GM19324 (cell line): ENCODE data around the gene CFAP46.

Source experiments
- ATAC-seq: cut with Tn5 transposase; IDR thresholded peaks from one replicate; pipeline ENCODE4 v1.9.1; 2021; ENCODE audit warnings: mild to moderate bottlenecking, moderate library complexity; ENCODE audit not compliant: unreplicated experiment, low FRiP score

CFAP46 gene

DNA sequence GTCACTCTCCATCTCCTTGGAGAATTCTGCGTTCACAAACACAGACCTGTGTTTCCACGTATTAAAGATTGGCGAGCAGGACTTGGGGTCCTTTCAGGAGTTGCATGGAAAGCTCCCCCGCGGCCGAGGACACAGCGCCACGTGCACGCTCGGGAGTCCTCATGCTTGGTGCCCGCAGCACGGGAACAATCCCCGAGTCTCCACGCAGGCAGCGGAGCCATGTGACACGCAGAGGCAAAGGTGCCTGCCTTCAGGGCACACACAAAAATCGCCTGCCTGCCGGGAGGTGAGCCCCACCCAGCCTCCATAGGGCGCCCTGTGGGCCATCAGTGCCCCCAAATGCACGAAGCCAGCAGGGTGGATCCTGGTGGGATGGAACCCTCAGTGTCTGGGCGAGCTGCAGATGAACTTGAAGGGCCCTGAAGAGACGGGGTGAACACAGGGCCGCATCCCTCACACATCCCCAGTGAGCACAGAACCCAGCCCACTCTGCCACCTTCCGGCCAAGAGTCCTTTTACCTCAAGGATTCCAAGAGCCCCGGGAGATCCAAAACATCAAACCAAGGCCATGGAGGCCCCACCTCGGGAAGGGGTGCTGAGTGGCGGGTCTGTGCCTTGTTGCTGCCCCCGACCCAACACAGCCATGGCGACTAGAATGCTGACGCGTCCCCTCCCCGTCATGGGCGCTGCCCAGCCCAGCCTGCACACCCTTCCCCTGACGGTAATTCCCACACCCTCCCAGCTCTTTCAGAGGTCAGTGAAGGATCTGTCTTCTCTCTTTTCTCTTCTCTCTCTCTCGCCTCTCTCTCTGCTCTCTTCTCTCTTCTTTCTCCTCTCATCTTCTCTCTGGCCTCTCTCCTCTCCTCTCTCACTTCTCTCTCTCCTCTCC, 55.9 kb downstream of the CFAP46 start:
- ATAC-seq: no peak

DNA sequence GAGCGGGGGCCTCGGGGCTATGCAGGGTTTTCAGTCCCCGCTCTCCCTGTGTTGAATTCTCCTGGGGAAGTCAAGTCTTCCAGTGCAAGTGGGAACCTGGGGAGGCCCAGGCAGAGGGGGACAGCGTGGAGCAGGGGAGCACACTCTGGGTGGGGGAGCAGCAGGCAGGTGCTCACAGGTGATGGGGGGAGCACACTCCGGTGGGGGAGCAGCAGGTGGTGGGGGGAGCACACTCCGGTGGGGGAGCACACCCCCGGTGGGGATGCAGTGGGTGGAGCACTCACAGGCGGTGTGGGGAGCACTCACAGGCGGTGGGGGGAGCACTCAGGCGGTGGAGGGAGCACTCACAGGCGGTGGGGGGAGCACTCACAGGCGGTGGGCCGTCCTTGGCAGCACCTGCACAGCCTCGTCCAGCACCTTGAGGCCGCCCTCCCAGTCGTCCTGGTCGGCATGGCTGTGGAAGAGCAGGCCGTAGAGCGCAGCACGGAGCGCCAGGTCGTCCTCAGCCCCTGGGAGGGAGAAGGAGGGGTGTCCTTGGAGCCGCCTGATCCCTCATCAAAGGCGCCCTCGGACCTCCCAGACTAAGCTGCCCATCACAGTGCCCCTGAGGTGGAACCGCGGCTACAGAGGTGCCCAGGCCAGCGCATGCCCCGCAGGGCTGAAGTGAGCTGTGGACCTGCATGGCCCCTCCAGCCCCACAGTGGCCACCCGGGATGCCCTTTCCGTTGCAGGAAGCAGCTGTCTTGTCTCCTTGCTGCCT, 56.7 kb downstream of the CFAP46 start:
- no peak for ATAC-seq

GRCh38 chr10:132884691-132885271, 57.6 kb downstream of the CFAP46 start:
- no peak for ATAC-seq

GRCh38 chr10:132884041-132884440, 58.3 kb downstream of the CFAP46 start:
- ATAC-seq: no peak

DNA sequence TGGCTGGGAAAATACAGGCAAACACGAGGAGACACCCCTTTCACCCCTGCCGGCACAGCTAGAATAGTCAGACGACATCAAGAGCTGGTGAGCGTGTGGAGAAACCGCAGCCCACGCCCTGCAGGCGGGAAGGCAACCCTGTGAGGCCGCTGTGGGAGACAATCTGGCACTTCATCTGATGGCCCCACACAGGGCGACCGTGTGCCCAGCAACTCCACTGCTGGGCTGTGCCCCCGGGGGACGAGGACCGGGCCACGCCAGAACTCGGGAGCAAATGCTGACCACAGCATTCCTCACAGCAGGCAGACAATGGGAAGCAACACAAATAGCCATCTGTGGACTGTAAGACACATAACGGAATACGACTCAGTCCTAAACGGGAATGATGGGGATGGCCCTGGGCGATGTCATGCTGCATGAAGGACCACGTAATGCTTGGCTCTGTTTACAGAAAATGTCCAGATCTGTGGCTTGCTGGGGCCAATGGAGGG, 58.9 kb downstream of the CFAP46 start:
- ATAC-seq: no peak

DNA sequence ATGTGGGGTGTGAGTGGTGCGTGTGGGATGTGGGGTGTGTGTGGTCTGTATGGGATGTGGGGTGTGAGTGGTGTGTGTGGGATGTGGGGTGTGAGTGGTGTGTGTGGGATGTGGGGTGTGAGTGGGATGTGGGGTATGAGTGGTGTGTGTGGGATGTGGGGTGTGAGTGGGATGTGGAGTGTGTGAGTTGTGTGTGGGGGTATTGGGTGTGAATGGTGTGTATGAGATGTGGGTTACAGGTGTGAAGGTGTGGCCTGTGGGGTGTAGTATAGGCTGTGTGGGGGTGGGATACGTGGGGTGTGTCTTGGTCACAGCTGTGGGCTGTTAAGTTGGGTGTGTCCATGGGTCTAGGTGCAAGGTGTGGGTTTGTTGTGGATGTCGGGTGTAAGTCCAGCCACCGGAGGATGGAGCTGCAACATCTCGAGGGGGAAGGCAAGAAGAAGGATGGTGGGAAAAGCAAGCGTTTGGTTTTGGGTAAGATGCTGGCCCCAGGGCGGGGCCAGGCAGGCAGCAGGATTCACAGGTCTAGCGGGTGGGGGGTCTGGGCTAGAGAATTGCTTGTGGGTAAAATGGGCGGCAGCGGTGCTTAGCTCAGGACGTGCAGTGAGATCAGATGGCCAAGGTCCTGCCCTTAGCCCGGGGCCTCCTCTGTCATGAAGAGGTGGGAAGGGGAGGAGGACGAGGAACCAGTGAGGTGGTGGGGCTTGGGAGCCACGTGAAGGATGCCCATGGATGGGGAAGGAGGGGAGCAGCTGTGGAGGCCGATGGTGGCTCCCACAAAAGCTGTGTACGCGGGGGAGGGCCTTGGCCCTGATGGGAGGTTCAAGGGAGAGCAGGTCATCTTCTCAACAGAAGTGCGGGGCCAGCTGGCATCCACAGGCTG, 60.1 kb downstream of the CFAP46 start:
- no peak for ATAC-seq

DNA sequence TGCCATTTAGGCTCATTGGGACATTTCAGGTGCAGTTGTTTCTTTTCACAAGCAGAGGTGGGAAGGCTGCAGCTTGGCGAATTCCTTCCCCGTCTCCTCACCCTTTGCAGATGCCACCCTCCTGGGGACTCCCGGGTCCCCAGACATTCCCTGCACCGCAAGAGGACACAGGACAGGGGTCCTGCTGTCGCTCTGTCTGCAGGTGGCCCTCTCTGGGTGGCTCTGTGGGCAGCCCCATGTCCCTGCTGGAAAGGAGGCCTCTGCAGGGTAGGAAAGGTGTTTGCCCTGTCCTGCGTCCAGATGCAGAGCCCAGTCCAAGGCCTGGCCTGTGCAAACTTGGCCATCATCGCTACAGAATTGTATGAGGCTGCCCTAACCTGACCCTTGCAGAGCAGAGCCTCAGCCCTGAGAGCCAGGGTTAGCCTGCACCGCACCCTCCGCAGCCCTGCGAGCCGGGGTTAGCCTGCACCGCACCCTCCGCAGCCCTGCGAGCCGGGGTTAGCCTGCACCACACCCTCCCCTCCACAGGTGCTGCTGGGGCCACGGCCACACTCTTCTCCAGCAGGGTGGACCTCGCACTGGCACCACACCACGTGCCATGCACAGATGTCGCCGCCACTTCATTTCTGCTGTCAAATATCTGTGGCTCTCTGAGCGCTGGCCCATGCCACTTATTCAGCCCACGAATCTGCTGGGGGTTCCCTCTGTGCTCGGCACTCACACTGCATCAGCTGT, 61.0 kb downstream of the CFAP46 start:
- no peak for ATAC-seq

- no peak for ATAC-seq
These were observed 62.0 kb downstream of the CFAP46 start for GRCh38 chr10:132880128-132880981.

GRCh38 chr10:132879408-132880127, 62.8 kb downstream of the CFAP46 start:
- ATAC-seq: no peak

- ATAC-seq: no peak
These were observed 63.5 kb downstream of the CFAP46 start for GRCh38 chr10:132878730-132879407.

DNA sequence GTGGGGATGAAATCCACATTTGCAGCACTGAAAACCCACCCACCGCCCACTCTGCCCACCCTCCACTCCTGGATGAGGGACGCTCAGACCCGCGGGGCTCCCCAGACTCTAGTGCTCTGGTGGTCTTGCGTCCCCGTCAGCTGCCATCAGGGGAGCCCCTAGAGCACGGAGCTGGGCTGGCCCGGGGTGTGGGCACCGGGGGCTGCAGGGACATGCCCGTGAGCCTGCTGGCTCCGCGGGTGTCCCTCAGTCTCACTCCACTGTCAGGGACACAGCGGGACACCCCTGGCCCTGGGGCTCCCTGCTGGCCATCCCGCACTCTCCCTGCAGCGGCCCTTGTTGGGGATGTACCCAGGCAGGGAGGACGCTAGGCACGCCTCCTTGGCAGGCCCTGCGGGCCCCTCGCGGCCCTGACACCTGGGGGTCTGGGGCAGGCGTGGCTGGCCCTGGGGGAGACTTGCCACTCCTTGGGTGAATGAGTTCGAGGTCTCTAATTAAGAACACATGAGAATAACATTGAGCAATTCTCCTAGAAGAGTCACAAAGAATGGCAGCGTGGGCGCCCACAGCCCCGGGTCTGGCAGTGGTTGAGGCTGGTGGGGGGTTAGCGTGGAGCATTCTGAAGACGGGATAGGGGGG, 64.2 kb downstream of the CFAP46 start:
- no peak for ATAC-seq

DNA sequence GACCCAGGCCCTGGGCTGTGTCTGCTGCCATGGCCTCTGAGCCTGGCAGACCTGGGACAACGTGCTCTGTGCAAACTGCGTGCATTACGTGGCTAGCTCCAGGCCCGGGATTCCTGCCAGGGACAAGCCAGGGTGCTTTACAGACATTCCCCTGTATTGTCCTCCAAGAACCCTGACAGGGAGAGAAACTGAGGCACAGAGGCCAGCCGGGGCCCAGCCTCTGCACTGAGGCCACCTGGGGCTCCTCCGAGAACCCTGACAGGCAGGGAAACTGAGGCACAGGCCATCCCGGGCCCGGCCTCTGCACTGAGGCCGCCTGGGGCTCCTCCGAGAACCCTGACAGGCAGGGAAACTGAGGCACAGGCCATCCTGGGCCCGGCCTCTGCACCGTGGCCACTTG, 64.9 kb downstream of the CFAP46 start:
- ATAC-seq: no peak

GRCh38 chr10:132876993-132877431, 65.4 kb downstream of the CFAP46 start:
- ATAC-seq: no peak

DNA sequence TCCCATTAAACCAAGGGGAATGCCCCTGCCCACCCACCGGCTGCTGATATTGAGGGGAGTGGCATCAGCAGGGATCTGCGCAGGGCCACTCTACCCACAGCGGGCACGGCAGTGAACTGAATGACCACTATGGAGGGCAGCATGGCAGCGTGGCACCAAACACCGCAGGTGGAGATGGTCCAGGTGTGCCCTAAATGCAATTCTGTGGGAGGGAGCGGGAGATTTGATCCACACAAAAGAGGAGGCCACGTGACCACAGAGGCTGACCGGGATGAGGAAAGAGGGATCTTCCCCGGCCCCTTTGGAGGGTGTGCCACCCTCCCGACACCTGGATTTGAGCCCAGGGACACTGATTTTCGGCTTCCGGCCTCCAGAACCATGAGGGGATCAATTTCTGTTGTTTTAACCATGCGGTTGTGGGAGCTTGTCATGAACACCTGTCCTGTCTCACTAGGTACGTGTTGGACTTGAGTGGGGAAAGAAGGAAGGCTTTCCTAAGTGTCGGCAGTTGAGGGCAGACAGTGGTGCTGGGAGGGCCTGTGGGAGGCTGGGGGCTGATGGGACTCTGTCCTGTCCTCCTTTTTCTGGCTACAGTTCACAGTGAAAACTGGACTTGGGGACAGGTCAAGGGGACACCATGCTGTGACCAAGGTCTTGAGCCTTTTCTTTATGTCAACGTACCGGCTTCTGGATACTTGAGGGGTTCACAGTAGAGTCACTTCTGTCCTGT, 66.1 kb downstream of the CFAP46 start:
- ATAC-seq: no peak

DNA sequence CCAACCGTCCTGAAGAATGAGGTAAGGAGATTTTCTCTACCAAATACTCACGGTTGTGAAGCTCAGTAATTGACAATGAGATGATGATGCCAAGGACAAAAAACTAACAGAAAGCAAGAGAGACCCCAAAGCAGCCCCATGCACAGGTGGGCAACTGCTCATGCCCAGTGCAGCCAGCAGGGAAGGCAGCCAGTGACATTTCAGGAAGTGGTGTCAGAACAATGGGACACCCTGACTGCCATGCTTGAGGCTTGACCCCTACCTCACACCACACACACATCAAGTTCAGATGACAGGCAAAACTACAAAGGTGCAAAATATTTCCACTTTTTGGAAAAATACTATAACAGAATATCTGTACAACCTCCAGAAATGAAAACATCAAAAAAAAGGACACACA, 66.9 kb downstream of the CFAP46 start:
- ATAC-seq: no peak

DNA sequence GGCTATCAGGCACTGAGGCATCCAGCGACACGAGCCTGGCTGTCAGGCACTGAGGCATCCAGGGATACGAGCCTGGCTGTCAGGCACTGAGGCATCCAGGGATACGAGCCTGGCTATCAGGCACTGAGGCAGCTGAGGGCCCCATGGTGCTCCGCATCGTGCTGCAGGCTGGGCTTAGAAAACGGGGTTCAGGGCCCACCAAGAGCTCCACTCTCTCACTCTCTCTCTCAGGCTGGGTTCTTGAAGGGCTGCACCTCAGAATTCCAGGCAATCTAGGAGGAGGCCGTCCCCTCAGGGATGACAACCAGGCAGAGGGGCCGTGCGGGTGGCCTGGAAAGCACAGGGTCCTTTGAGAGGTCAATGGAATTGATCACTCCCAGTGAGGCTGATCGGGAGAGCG, 69.0 kb downstream of the CFAP46 start:
- ATAC-seq: no peak
